NB4 (cell line): ENCODE measurements around the gene EXOC4.

Experiments
- CTCF ChIP-seq: IDR thresholded peaks from one replicate; pipeline ENCODE4 v1.5.1; 2012; ENCODE audit warnings: low read depth, low read length
- POLR2A ChIP-seq: IDR thresholded peaks from 2 replicates; pipeline ENCODE4 v1.6.1; 2011; ENCODE audit warnings: mild to moderate bottlenecking; ENCODE audit not compliant: insufficient read length; ENCODE audit errors: extremely low read depth

GRCh38 chr7:133292631-133293030 lies 39.8 kb downstream of the EXOC4 start:
- TF ChIP-seq CTCF (no peak), POLR2A (no peak)
